H1 (cell line): ENCODE results near the gene TEX48. TPM values are rescaled to one million over a fixed set of nuclear protein-coding genes. Genes with fewer than 3 reads are reported as not detected.

Experiments
- CTCF ChIA-PET: fragments of 300-600 bp; sonication (Branson Sonifier 250); formaldehyde crosslinking; loops from one replicate; lab custom pipeline; 2021; ENCODE audit not compliant: partially characterized antibody; lab: Charles Lee
- POLR2A ChIA-PET: fragments of 300-600 bp; sonication (Branson Sonifier 250); formaldehyde crosslinking; loops from one replicate; lab custom pipeline; 2021; ENCODE audit warnings: inconsistent platforms; ENCODE audit not compliant: partially characterized antibody; lab: Charles Lee
- DNase-seq, 2 experiments: peaks; one replicate each; pipeline versions ENCODE4 v3.0.0 to v3.0.0-alpha.2; 2010 to 2022; ENCODE audit warnings: low spot score in 2 of 2, low read depth in 1 of 2, mixed read lengths in 1 of 2
- FAIRE-seq: peaks from 2 replicates; lab custom pipeline; 2011; peaks lifted over from hg19 to GRCh38; lab: Jason Lieb, UNC
- H2AFZ ChIP-seq: 2 replicates; pipeline ENCODE4 v1.8.1; 2012; ENCODE audit warnings: low read length, inconsistent platforms
- H2AK5ac ChIP-seq: 2 replicates; pipeline ENCODE4 v1.6.1; 2013; ENCODE audit warnings: low read depth, low read length
- H2BK120ac ChIP-seq: replicated peaks from 2 replicates; pipeline ENCODE3; 2013; ENCODE audit warnings: low read depth, low read length, inconsistent platforms
- H2BK12ac ChIP-seq: 2 replicates; pipeline ENCODE4 v1.6.1; 2013; ENCODE audit warnings: low read depth, low read length
- H2BK15ac ChIP-seq: 2 replicates; pipeline ENCODE4 v1.6.1; 2013; ENCODE audit warnings: low read length
- H2BK20ac ChIP-seq: 2 replicates; pipeline ENCODE4 v1.6.1; 2013; ENCODE audit warnings: low read length
- H2BK5ac ChIP-seq: 2 replicates; pipeline ENCODE4 v1.6.1; 2013; ENCODE audit warnings: low read depth, low read length
- H3K14ac ChIP-seq: 2 replicates; pipeline ENCODE4 v1.6.1; 2013; ENCODE audit warnings: inconsistent platforms; ENCODE audit not compliant: insufficient read length
- H3K18ac ChIP-seq: 2 replicates; pipeline ENCODE4 v1.6.1; 2013; ENCODE audit warnings: low read length; ENCODE audit errors: extremely low read depth
- H3K23ac ChIP-seq: 2 replicates; pipeline ENCODE4 v1.6.1; 2013; ENCODE audit warnings: inconsistent platforms; ENCODE audit not compliant: insufficient read length
- H3K23me2 ChIP-seq: 2 replicates; pipeline ENCODE4 v1.6.1; 2013; ENCODE audit warnings: low read depth, low read length
- H3K27ac ChIP-seq: 2 replicates; pipeline ENCODE4 v1.6.1; 2011; ENCODE audit warnings: low read depth, low read length, inconsistent platforms
- H3K27me3 ChIP-seq, 4 experiments: replicated peaks in 1 of 4; 1 replicate in 1 of 4; 2 replicates in 3 of 4; pipeline versions ENCODE4 v1.6.1 to v1.8.1; 2011 to 2013; ENCODE audit warnings: low read length in 3 of 4, mild to moderate bottlenecking in 3 of 4, inconsistent platforms in 2 of 4, mixed read lengths in 2 of 4, moderate library complexity in 1 of 4; ENCODE audit not compliant: control insufficient read depth in 3 of 4, insufficient read depth in 3 of 4; ENCODE audit errors: extremely low read depth in 1 of 4
- H3K36me3 ChIP-seq, 4 experiments: 2 replicates each; pipeline versions ENCODE4 v1.6.1 to v1.8.1; 2011 to 2013; ENCODE audit warnings: mild to moderate bottlenecking in 4 of 4, low read length in 3 of 4, moderate library complexity in 2 of 4, control low read depth in 1 of 4, inconsistent platforms in 1 of 4; ENCODE audit not compliant: insufficient read depth in 4 of 4, control insufficient read depth in 2 of 4
- H3K4ac ChIP-seq: replicated peaks from 2 replicates; pipeline ENCODE3; 2013; ENCODE audit warnings: low read length, low read depth, mixed read lengths, inconsistent platforms; ENCODE audit not compliant: insufficient read length
- H3K4me1 ChIP-seq, 4 experiments: replicated peaks in 1 of 4; 1 replicate in 1 of 4; 2 replicates in 3 of 4; pipeline versions ENCODE4 v1.6.1 to v1.8.1; 2011 to 2013; ENCODE audit warnings: low read length in 3 of 4, inconsistent platforms in 2 of 4, mixed read lengths in 1 of 4; ENCODE audit not compliant: insufficient read depth in 4 of 4, control insufficient read depth in 3 of 4
- H3K4me2 ChIP-seq, 2 experiments: 2 replicates each; pipeline versions ENCODE4 v1.6.1 to v1.8.1; 2011 to 2013; ENCODE audit warnings: low read depth in 2 of 2, low read length in 2 of 2, control low read depth in 1 of 2, inconsistent platforms in 1 of 2, mild to moderate bottlenecking in 1 of 2; ENCODE audit not compliant: insufficient read depth in 1 of 2
- H3K4me3 ChIP-seq, 4 experiments: fragments of 200-600, 300-600 bp in 1 of 4; sonication (generic), shearing (Covaris generic), sonication (Bioruptor Twin) in 1 of 4; 2 replicates each; pipeline versions ENCODE4 v1.5.1 to v1.8.1; 2011 to 2016; ENCODE audit warnings: low read length in 4 of 4, low read depth in 3 of 4, control low read depth in 2 of 4, inconsistent platforms in 2 of 4, mild to moderate bottlenecking in 2 of 4, mixed read lengths in 1 of 4, moderate library complexity in 1 of 4; ENCODE audit not compliant: insufficient read depth in 2 of 4; ENCODE audit errors: extremely low read depth in 1 of 4
- H3K56ac ChIP-seq: replicated peaks from 2 replicates; pipeline ENCODE3; 2013; ENCODE audit warnings: low read depth, mild to moderate bottlenecking, mixed read lengths, low read length, inconsistent platforms; ENCODE audit not compliant: insufficient read length
- H3K79me1 ChIP-seq: 2 replicates; pipeline ENCODE4 v1.6.1; 2013; ENCODE audit warnings: low read depth, low read length, control low read depth
- H3K79me2 ChIP-seq, 2 experiments: 2 replicates each; pipeline versions ENCODE4 v1.6.1 to v1.8.1; 2012 to 2013; ENCODE audit warnings: low read length in 2 of 2, mild to moderate bottlenecking in 2 of 2, inconsistent platforms in 1 of 2; ENCODE audit not compliant: insufficient read depth in 2 of 2, control insufficient read depth in 1 of 2
- H3K9ac ChIP-seq, 4 experiments: replicated peaks in 1 of 4; 1 replicate in 1 of 4; 2 replicates in 3 of 4; pipeline versions ENCODE4 v1.6.1 to v1.8.1; 2011 to 2013; ENCODE audit warnings: low read depth in 3 of 4, low read length in 3 of 4, control low read depth in 2 of 4, mild to moderate bottlenecking in 2 of 4, moderate library complexity in 2 of 4, inconsistent platforms in 1 of 4; ENCODE audit errors: extremely low read depth in 1 of 4
- H3K9me3 ChIP-seq, 2 experiments: 2 replicates each; pipeline versions ENCODE4 v1.6.1 to v1.8.1; 2012 to 2013; ENCODE audit warnings: mild to moderate bottlenecking in 2 of 2, moderate library complexity in 2 of 2, control low read depth in 1 of 2, inconsistent platforms in 1 of 2, low read depth in 1 of 2, low read length in 1 of 2, mixed read lengths in 1 of 2; ENCODE audit not compliant: insufficient read depth in 2 of 2
- H4K20me1 ChIP-seq, 2 experiments: replicated peaks in 1 of 2; 2 replicates each; pipeline versions ENCODE3 to v1.8.1; 2011 to 2013; ENCODE audit warnings: inconsistent platforms in 2 of 2, low read length in 2 of 2, mild to moderate bottlenecking in 1 of 2; ENCODE audit not compliant: insufficient read depth in 2 of 2, control insufficient read depth in 1 of 2
- H4K5ac ChIP-seq: 2 replicates; pipeline ENCODE4 v1.6.1; 2013; ENCODE audit warnings: low read length, low read depth, mixed read lengths, inconsistent platforms; ENCODE audit not compliant: insufficient read length
- H4K8ac ChIP-seq: 2 replicates; pipeline ENCODE4 v1.8.0; 2013; ENCODE audit warnings: mild to moderate bottlenecking, moderate library complexity, low read length, inconsistent platforms; ENCODE audit not compliant: insufficient read depth; ENCODE audit errors: extremely low read depth
- H4K91ac ChIP-seq: replicated peaks from 2 replicates; pipeline ENCODE3; 2013; ENCODE audit warnings: low read length, mixed read lengths, inconsistent platforms; ENCODE audit not compliant: insufficient read length
- SIX5 ChIP-seq: IDR thresholded peaks from 2 replicates; pipeline ENCODE4 v1.6.1; 2011; ENCODE audit warnings: mild to moderate bottlenecking, low read depth, low read length
- WGBS, 2 experiments: shearing (Covaris generic) in 1 of 2; methylation state at CpG; one replicate each; pipeline versions ENCODE4 v1.1.6 to v1.1.7; 2013 to 2015; ENCODE audit warnings: low lambda C conversion rate in 2 of 2, mixed read lengths in 2 of 2, inconsistent platforms in 1 of 2, low coverage in 1 of 2, missing lambda C conversion rate in 1 of 2; ENCODE audit not compliant: insufficient replicate concordance in 2 of 2, insufficient coverage in 1 of 2, insufficient read length in 1 of 2; ENCODE audit errors: extremely low coverage in 1 of 2, missing lambda C conversion rate in 1 of 2; 5-methylcytosine and 5-hydroxymethylcytosine counted together
- polyA plus RNA-seq, 7 experiments: library from polyadenylated mRNA; depleted of rRNA in 3 of 7; stranded (reverse) in 5 of 7; unstranded in 2 of 7; fragments of >200 nt in 5 of 7; fragments of 200-250 nt in 2 of 7; gene quantifications; 1 replicate in 5 of 7; 2 replicates in 1 of 7; 4 replicates in 1 of 7; pipeline versions ENCODE4 v1.2.1 to v1.2.3, GENCODE V29; 2011 to 2013; ENCODE audit warnings: missing spikeins in 2 of 7, mixed read lengths in 2 of 7
- total RNA-seq: library from RNA; stranded (reverse); fragmentation: NEBNext Ultra II Directional; extraction: Animal tissue kit (Norgen Biotek cat#: 25700); gene quantifications from 2 replicates; pipeline ENCODE4 v1.2.1, GENCODE V29; 2021

The TEX48 gene
- total and polyA plus RNA-seq, 2 of the 8 experiments (the other 6 are each of a cell fraction or from before 2014, with no cell fraction given): not detected

GRCh38 chr9:114619191-114619761 lies 62.7 kb downstream of the TEX48 start:
- no peak overlapping the region for H2BK12ac ChIP-seq
- H3K23ac ChIP-seq: no peak overlapping the region
- no peak overlapping the region for H2AK5ac ChIP-seq
- no peaks in the 10 kb centered on the region for H3K4me1 ChIP-seq
- no peaks in the 10 kb centered on the region; the same call in 1 of the 2 replicates for H3K23me2 ChIP-seq
- H3K79me2 ChIP-seq: 0 out of 4 replicates have a peak, but pooled peaks cover 0 to 3% of the 10 kb centered on the region in 2 experiments
- peaks cover 0 to 7% of the 10 kb centered on the region in 2 experiments for H4K20me1 ChIP-seq
- no peak overlapping the region for H4K5ac ChIP-seq
- ChIA-PET POLR2A (interaction anchor here (0.6 to 2.0 kb wide), 4 partner anchors 8 to 76 kb away, joined by 3 to 6 read pairs (median 4); partner anchors contain the start of genes ATP6V1G1 and TMEM268), CTCF (interaction anchor here (0.6 to 1.0 kb wide), 6 partner anchors 9 to 498 kb away, joined by 3 read pairs; no protein-coding TSS in a partner anchor)
- no peak for DNase-seq
- no peaks in the 10 kb centered on the region; the same call in 1 of the 2 replicates for H3K79me1 ChIP-seq
- H3K9me3 ChIP-seq: no peaks in the 10 kb centered on the region
- no peak overlapping the region for H2AFZ ChIP-seq
- no peak overlapping the region for H4K91ac ChIP-seq
- H4K8ac ChIP-seq: no peak overlapping the region
- H3K36me3 ChIP-seq: no peaks in the 10 kb centered on the region
- no peak overlapping the region for H2BK5ac ChIP-seq
- no peak overlapping the region for H3K4me3 ChIP-seq
- H3K9ac ChIP-seq: no peak overlapping the region
- no peak overlapping the region for H2BK120ac ChIP-seq
- no peak overlapping the region for H2BK20ac ChIP-seq
- H3K4ac ChIP-seq: no peak overlapping the region
- WGBS, 2 experiments: 96% methylated on average over 13 of the region's 13 CpGs; no CpG with 5 or more reads in 1 of the 2 experiments
- no peak overlapping the region for H3K14ac ChIP-seq
- H3K56ac ChIP-seq: no peak overlapping the region
- H3K27me3 ChIP-seq: no peaks in the 10 kb centered on the region
- FAIRE-seq: no peak
- no peak overlapping the region for H3K4me2 ChIP-seq
- no peak overlapping the region for H3K18ac ChIP-seq
- no peak overlapping the region for H3K27ac ChIP-seq
- TF ChIP-seq SIX5: no peak
- no peak overlapping the region for H2BK15ac ChIP-seq
